IMR-90 (cell line): ENCODE data around the gene RPS28. TPM values are rescaled to one million over a fixed set of nuclear protein-coding genes. Genes with fewer than 3 reads are reported as not detected.

Source experiments
- BHLHE40 ChIP-seq: fragments of 150-350 bp; IDR thresholded peaks from 2 replicates; pipeline ENCODE4 v1.6.1; 2016; ENCODE audit warnings: mild to moderate bottlenecking, low read depth, low read length
- CEBPB ChIP-seq: IDR thresholded peaks from 2 replicates; pipeline ENCODE4 v1.6.1; 2012; ENCODE audit warnings: low read depth, low read length, improper control_type of control experiment
- FOS ChIP-seq: fragments of 150-350 bp; IDR thresholded peaks from 2 replicates; pipeline ENCODE4 v1.6.1; 2016; ENCODE audit warnings: low read depth, low read length
- USF2 ChIP-seq: fragments of 150-350 bp; IDR thresholded peaks from 2 replicates; pipeline ENCODE4 v1.6.1; 2017; ENCODE audit warnings: mild to moderate bottlenecking, antibody characterized with exemption, low read length, low read depth
- polyA plus RNA-seq, 3 experiments: library from polyadenylated mRNA; depleted of rRNA; stranded (reverse); fragments of >200 nt; gene quantifications; 2 replicates each; pipeline ENCODE4 v1.2.3, GENCODE V29; 2012; ENCODE audit warnings: low replicate concordance in 1 of 3
- total RNA-seq: library from RNA; depleted of rRNA; stranded (reverse); fragments of >200 nt; gene quantifications from 2 replicates; pipeline ENCODE4 v1.2.3, GENCODE V29; 2012; rRNA removed

Gene RPS28
- total and polyA plus RNA-seq, 2 of the 4 experiments (the other 2 are of a cell fraction) = 143 to 643 TPM

DNA sequence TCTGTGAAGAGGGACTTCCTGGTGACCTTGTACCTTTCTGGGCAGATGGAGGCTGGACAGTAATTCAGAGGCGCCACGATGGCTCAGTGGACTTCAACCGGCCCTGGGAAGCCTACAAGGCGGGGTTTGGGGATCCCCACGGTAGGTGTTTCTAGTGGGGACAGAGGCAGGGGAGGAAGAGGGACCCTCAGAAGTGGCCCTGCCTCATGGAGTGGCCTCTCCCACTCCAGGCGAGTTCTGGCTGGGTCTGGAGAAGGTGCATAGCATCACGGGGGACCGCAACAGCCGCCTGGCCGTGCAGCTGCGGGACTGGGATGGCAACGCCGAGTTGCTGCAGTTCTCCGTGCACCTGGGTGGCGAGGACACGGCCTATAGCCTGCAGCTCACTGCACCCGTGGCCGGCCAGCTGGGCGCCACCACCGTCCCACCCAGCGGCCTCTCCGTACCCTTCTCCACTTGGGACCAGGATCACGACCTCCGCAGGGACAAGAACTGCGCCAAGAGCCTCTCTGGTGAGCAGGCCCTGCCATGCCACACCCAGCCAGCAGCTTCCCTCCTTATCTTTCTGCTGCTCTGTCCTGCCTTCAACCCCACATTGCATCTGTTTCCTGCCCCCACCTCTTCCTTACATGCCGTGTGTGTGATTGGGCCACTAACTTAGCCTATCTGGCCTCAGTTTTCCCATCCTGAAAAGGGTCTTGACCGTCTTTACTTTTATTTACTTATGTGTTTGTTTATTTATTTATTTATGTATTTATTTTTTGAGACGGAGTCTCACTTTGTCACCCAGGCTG, 49.9 kb downstream of the RPS28 start (continued):
- TF ChIP-seq USF2 (no peak), BHLHE40 (no peak), CEBPB (no peak), FOS (no peak)

Other genes starting within 250 kb of the RPS28 start
- gene FBN3, start 171.9 kb upstream of the RPS28 start, total RNA-seq = not detected in 2 replicates
- gene FBN3, start 171.9 kb upstream of the RPS28 start, polyA plus RNA-seq (2012; rRNA removed) = not detected in 2 replicates
- gene CERS4, start 112.1 kb upstream of the RPS28 start, total RNA-seq = 3.2 and 3.9 TPM in 2 replicates
- 5.5 and 5.7 TPM in 2 replicates for gene CERS4, start 112.1 kb upstream of the RPS28 start, polyA plus RNA-seq (2012; rRNA removed)
- gene CD320, start 13.1 kb upstream of the RPS28 start, total RNA-seq = 13.3 and 15.8 TPM in 2 replicates
- 78.5 and 101 TPM in 2 replicates for gene CD320, start 13.1 kb upstream of the RPS28 start, polyA plus RNA-seq (2012; rRNA removed)
- gene NDUFA7, start 121 bp upstream of the RPS28 start, total RNA-seq = 15.8 and 20.6 TPM in 2 replicates
- gene NDUFA7, start 121 bp upstream of the RPS28 start, polyA plus RNA-seq (2012; rRNA removed) = 50.7 and 67.9 TPM in 2 replicates
- not detected in 2 replicates for gene KANK3, start 21.8 kb downstream of the RPS28 start, total RNA-seq
- 0.04 and 0.07 TPM in 2 replicates for gene KANK3, start 21.8 kb downstream of the RPS28 start, polyA plus RNA-seq (2012; rRNA removed)
- gene ANGPTL4, start 42.7 kb downstream of the RPS28 start, total RNA-seq = 1.4 and 1.9 TPM in 2 replicates
- gene ANGPTL4, start 42.7 kb downstream of the RPS28 start, polyA plus RNA-seq (2012; rRNA removed) = 19.1 and 21.5 TPM in 2 replicates
- gene RAB11B, start 68.9 kb downstream of the RPS28 start, total RNA-seq = 8.2 and 12.2 TPM in 2 replicates
- 117 and 120 TPM in 2 replicates for gene RAB11B, start 68.9 kb downstream of the RPS28 start, polyA plus RNA-seq (2012; rRNA removed)
- 48.6 and 58.8 TPM in 2 replicates for gene MARCHF2, start 91.8 kb downstream of the RPS28 start, total RNA-seq
- 33.8 and 39.1 TPM in 2 replicates for gene MARCHF2, start 91.8 kb downstream of the RPS28 start, polyA plus RNA-seq (2012; rRNA removed)
- 75.6 and 90.5 TPM in 2 replicates for gene HNRNPM, start 123.5 kb downstream of the RPS28 start, total RNA-seq
- 197 and 249 TPM in 2 replicates for gene HNRNPM, start 123.5 kb downstream of the RPS28 start, polyA plus RNA-seq (2012; rRNA removed)
- gene PRAM1, start 181.1 kb downstream of the RPS28 start, total RNA-seq = not detected in 2 replicates
- 0.09 TPM in 2 replicates for gene PRAM1, start 181.1 kb downstream of the RPS28 start, polyA plus RNA-seq (2012; rRNA removed)
- 1.1 and 3.2 TPM in 2 replicates for gene ZNF414, start 192.7 kb downstream of the RPS28 start, total RNA-seq
- gene ZNF414, start 192.7 kb downstream of the RPS28 start, polyA plus RNA-seq (2012; rRNA removed) = 14.2 and 20.8 TPM in 2 replicates